GM21526 (cell line): ENCODE results near the gene PLXNA4.

ENCODE experiments used
- ATAC-seq: cut with Tn5 transposase; IDR thresholded peaks from one replicate; pipeline ENCODE4 v1.9.1; 2021; ENCODE audit warnings: moderate library complexity; ENCODE audit not compliant: unreplicated experiment, low FRiP score

The PLXNA4 gene

GRCh38 chr7:132084776-132085388 lies 491.4 kb downstream of the PLXNA4 start:
- ATAC-seq: no peak

DNA sequence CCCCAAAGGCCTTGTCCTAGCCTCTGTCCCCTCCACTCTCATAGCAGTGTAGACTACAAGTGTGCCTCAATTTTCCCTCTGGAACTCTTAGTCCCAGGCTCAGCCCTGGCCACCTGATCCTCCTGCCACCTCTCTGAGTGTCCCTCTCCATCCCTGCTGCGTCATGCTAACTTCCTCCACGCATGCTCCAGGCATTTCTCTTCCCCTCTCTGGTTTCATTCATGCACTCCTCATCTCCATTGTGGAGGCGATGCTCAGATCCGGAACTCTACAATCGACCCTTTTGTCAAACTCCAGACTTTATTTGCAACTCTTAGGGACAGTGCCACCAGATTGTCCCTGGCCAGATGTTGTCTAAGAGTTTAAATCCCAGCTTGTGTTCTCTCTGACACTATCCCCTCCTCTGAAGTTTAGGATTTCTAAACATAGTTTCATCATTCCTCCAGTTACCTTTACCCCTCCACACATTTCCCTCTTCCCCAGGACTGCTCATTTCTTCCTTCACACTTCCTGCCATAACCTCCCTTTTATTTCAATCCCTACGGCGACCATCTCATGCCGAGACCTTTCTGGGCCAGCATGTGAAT lies 492.6 kb downstream of the PLXNA4 start:
- ATAC-seq: no peak

DNA sequence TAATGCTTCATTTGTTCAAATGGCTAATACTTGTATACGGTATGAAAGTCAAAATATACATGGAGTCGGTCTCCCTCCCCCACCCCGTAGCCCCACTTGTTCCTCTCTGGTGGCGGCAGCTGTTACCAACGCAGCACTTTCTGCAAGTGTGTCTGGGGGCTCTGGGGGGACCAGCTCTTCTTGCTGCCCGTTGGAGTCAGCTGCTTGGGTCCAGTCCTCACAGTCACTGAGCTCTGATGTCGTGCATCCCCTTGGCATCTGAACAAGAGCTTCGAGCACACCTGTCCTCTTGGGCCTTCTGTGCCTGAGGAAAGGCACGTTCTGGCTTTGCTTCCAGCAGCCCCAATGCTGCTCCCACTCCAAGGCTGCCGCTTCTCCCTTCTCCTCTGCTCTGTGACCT lies 493.1 kb downstream of the PLXNA4 start:
- no peak for ATAC-seq

DNA sequence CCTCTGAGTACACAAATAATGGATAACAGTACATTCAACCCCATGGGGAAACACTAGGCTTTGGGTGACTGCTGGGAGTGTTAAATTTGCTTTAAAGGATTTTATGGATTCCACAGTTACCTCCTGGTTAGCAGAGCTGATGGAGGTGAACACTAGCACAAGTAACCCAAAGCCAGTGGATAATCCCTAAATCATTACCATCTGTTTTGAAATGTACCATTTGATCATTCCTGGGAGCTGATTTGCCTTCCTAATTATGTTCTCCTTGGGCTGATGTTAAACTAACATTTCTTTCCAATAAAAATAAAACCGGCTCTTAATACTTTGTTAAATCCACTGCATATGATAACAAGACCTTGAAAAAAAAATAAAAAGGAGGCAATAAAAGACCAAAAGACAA lies 493.9 kb downstream of the PLXNA4 start:
- no peak for ATAC-seq

GRCh38 chr7:132081686-132082085 lies 494.6 kb downstream of the PLXNA4 start:
- no peak for ATAC-seq

DNA sequence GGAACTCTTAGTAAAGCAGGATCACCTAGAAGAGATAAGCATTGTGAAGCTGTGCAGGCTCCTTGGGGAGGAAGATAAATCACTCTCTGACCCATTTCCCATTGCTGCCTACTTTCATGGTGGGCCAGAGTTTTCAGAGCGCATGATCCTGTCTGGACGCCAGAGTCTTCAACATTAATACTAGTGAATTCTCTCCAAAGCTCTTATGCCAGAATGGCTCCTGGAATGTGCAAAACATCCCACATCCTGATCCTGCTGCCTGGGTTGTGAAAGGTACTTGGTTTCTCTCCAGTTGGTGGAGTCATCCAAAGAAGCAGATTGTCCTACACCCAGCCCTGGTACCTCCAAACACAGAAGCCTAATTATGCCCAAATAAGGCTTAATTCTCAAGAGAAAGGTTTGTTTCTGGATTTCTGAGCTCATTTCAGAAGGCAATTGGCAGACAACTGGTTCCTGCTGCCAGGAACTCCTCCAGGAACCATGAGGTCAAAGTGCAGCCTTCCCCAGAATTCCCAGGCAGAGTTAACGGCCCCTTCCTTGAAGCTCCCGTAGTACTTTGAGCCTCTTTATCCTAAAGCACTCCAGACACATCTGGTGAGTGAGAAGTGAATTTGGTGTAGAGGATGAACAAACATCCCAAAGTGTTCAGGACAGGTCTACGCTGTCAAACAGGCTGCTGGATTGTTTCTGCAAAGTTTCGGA lies 495.2 kb downstream of the PLXNA4 start:
- no peak for ATAC-seq

- no peak for ATAC-seq
Observed at GRCh38 chr7:132080467-132080866, 495.8 kb downstream of the PLXNA4 start.

GRCh38 chr7:132078891-132079735 lies 497.2 kb downstream of the PLXNA4 start:
- ATAC-seq: no peak

DNA sequence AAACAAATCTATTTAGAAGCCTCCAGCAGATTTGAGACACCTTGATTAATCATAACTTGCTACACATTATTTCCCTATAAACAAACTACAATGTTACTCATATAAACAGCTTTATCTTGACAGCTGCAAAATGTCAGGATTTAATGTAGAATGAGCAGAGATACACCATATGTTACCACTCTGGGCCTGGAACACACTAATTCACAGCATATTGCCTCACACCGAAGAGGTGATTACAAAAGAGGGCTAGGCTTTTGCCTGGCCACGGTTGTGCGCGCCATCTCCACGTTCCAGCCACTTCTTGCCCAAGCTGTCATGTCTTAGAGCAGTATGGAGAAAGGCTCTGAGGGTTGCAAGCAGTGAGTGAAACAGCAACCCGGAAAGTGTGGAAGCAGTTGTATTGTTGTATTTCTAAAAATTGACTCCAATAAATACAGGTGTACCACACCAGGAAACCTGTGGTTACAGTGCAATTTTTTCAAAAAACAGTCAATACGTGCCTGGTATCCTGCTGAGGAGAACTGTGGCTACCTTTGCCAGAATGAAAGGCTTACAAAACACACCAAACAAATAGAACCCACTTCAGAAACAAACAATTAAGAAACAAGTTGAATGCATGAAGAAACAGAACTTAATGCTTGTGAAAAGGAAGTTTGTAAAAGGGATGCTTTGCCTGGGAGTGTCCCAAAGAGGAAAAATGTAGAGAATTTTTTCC lies 498.1 kb downstream of the PLXNA4 start:
- ATAC-seq: no peak

DNA sequence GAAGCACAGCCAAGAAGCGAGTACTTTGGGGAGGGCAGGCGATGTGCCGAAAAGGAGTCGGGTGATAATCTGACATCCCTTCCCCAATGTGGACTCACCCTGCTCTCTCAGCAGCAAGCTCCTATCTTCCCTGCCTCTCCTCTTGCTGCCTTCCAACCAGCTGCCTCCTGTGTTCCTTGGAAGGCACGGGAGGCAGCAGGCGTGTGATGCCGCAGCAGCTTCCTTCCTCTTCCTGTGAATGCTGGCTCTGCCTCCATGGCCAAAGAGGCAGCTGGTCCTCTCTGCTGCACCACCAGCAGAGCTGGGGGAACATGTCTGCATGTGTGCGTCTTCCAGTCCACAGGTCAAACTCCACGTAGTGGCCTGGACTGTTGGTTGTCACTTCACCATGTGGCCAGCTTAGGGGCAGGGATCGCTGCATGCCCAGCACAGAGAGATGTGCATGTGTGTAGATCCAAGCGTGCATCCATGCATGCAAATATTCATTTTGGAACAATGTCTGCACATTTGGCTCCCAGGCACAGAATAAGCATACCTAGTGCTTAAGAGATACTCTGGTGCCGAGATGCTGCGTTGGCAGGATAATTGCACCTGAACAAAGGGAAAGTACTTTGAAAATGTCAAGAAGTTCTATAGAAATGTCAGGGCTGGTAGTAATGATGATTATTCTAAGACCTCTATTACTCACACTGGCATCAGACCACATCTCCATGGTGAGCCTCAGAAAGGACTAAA lies 499.8 kb downstream of the PLXNA4 start:
- no peak for ATAC-seq

DNA sequence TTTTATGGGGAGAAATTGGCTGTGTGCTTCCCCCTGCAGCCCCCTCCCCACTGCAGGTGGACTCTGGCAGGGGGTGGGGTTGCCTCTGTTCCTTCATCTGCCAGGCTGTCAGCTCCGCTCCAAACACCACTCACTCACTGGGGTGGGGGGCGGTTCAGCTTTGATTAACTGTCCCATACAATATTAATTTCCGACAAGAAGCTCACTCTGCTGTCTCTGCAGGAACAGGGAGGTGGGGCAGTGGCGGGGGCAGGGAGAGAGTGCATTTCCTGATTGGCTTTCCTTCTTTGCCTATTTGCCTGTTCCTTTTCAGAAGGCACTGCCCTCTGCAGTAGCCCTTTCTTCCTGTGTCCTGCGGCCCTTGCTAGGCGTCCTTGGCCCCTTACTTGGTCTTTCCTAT lies 500.8 kb downstream of the PLXNA4 start:
- ATAC-seq: no peak

GRCh38 chr7:132073920-132074589 lies 502.2 kb downstream of the PLXNA4 start:
- ATAC-seq: no peak
